ENCODE measurements around the gene DUSP1. TPM values are rescaled to one million over a fixed set of nuclear protein-coding genes. Genes with fewer than 3 reads are reported as not detected.

DUSP1 gene
- total and polyA plus RNA-seq, 2 donors from 2014 or later = 172 to 298 TPM

- intact Hi-C loops (cut with DNase I) = no loop called here
Observed at GRCh38 chr5:172732201-172732865, 38.7 kb downstream of the DUSP1 start.

DNA sequence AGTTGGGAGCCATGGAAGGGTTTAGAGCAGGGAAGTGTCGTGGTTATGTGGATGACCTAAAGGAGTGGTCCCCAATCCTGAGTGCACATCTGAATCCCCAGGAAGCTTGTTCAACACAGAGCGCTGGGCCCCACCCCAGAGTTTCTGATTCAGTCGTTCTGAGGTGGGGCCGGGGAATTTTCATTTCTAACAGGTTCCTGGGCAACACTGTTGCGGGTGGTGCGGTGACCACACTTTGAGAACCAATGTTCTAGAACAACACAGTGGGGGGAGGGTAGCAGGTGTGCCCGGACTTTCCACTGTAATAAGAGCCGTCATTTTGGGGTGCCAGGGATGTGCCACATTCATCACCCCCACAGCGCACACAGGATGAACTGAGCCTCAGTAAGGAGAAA, 39.3 kb downstream of the DUSP1 start:
- Histone ChIP-seq H3K36me3 (ENCODE audit: control insufficient read depth in 2 of 3, insufficient read depth in 3 of 3, low read length in 3 of 3) (no peaks in the 10 kb centered on the region), H3K4me1 (ENCODE audit: control insufficient read depth in 2 of 3, insufficient read depth in 2 of 3, low read depth in 1 of 3, low read length in 3 of 3) (peaks cover 3 to 21% (median 4%) of the 10 kb centered on the region in 3 donors), H3K4me3 (ENCODE audit: low read length in 3 of 3) (no peak overlapping the region), H3K27ac (ENCODE audit: low read depth in 2 of 2, low read length in 2 of 2) (peak overlapping the region; percentile 51 to 55), H3K9me3 (ENCODE audit: control insufficient read depth in 2 of 3, insufficient read depth in 1 of 3, low read length in 3 of 3) (no peaks in the 10 kb centered on the region), H3K9ac (ENCODE audit: low read length in 3 of 3) (no peak overlapping the region), H3K27me3 (ENCODE audit: control insufficient read depth, insufficient read depth, low read length) (no peaks in the 10 kb centered on the region)
- no peak for TF ChIP-seq CTCF (IDR thresholded peaks at IDR 0.05; ENCODE audit: borderline replicate concordance, extremely low read depth, insufficient read depth)
- FAIRE-seq = no peak
- peak in 1 of 5 donors; percentile 65 for DNase-seq
- intact Hi-C loops (cut with DNase I) = no loop called here

More at GRCh38 chr5:172732201-172732865, 38.7 kb downstream of the DUSP1 start:
- FAIRE-seq (no peak), DNase-seq (peak in 1 of 5 donors; percentile 75)
- Histone ChIP-seq H3K4me1 (ENCODE audit: control insufficient read depth in 2 of 3, insufficient read depth in 2 of 3, low read depth in 1 of 3, low read length in 3 of 3) (peaks cover 3 to 16% (median 3%) of the 10 kb centered on the region in 3 donors), H3K36me3 (ENCODE audit: control insufficient read depth in 2 of 3, insufficient read depth in 3 of 3, low read length in 3 of 3) (no peaks in the 10 kb centered on the region), H3K9me3 (ENCODE audit: control insufficient read depth in 2 of 3, insufficient read depth in 1 of 3, low read length in 3 of 3) (no peaks in the 10 kb centered on the region), H3K27me3 (ENCODE audit: control insufficient read depth, insufficient read depth, low read length) (no peaks in the 10 kb centered on the region), H3K27ac (ENCODE audit: low read depth in 2 of 2, low read length in 2 of 2) (peak overlapping the region; percentile 94 to 95), H3K4me3 (ENCODE audit: low read length in 3 of 3) (no peak overlapping the region), H3K9ac (ENCODE audit: low read length in 3 of 3) (peak overlapping the region in 1 of 3 donors; percentile 63)
- no peak for TF ChIP-seq CTCF (IDR thresholded peaks at IDR 0.05; ENCODE audit: borderline replicate concordance, extremely low read depth, insufficient read depth)

GRCh38 chr5:172730981-172731679, 39.9 kb downstream of the DUSP1 start:
- Histone ChIP-seq H3K4me1 (ENCODE audit: control insufficient read depth in 2 of 3, insufficient read depth in 2 of 3, low read depth in 1 of 3, low read length in 3 of 3) (peaks cover 3 to 21% (median 4%) of the 10 kb centered on the region in 3 donors), H3K27me3 (ENCODE audit: control insufficient read depth, insufficient read depth, low read length) (no peaks in the 10 kb centered on the region), H3K36me3 (ENCODE audit: control insufficient read depth in 2 of 3, insufficient read depth in 3 of 3, low read length in 3 of 3) (no peaks in the 10 kb centered on the region), H3K27ac (ENCODE audit: low read depth in 2 of 2, low read length in 2 of 2) (peak overlapping the region; percentile 55 to 60), H3K4me3 (ENCODE audit: low read length in 3 of 3) (no peak overlapping the region), H3K9me3 (ENCODE audit: control insufficient read depth in 2 of 3, insufficient read depth in 1 of 3, low read length in 3 of 3) (no peaks in the 10 kb centered on the region), H3K9ac (ENCODE audit: low read length in 3 of 3) (no peak overlapping the region)
- FAIRE-seq = no peak
- DNase-seq = peak in 1 of 5 donors; percentile 93
- no peak for TF ChIP-seq CTCF (IDR thresholded peaks at IDR 0.05; ENCODE audit: borderline replicate concordance, extremely low read depth, insufficient read depth)
- intact Hi-C loops (cut with DNase I) = no loop called here
